ENCODE results near the gene NCL.

DNA sequence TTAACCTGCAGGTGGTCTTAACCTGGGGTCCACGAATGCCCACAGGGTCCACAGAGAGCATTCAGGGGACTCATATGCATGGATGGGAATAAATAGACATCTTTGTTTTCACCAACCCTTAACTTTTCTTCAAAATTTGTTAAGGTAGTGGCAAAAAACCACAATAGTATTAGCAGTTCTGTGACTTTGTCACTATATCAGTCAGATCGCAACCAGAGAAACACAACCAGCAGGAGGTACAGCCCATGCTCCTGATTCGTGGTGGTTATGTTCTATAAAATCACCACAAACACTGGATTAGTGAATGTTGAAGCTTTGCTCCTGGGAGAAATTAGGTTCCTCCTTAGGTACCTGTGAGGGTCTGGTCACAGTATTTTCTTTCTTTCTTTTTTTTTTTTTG, 37.2 kb downstream of the NCL start:
- TF ChIP-seq, protein P1, sequence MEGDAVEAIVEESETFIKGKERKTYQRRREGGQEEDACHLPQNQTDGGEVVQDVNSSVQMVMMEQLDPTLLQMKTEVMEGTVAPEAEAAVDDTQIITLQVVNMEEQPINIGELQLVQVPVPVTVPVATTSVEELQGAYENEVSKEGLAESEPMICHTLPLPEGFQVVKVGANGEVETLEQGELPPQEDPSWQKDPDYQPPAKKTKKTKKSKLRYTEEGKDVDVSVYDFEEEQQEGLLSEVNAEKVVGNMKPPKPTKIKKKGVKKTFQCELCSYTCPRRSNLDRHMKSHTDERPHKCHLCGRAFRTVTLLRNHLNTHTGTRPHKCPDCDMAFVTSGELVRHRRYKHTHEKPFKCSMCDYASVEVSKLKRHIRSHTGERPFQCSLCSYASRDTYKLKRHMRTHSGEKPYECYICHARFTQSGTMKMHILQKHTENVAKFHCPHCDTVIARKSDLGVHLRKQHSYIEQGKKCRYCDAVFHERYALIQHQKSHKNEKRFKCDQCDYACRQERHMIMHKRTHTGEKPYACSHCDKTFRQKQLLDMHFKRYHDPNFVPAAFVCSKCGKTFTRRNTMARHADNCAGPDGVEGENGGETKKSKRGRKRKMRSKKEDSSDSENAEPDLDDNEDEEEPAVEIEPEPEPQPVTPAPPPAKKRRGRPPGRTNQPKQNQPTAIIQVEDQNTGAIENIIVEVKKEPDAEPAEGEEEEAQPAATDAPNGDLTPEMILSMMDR (IDR thresholded peaks at IDR 0.05; ENCODE audit: low read depth, low read length, poor library complexity, severe bottlenecking), result no peak
- no peak for TF ChIP-seq EZH2phosphoT487 (IDR thresholded peaks at IDR 0.05; ENCODE audit: borderline replicate concordance, low read length)

Data from DOHH2 (cell line).